ENCODE results near the gene UMODL1.

GRCh38 chr21:42144679-42145568 lies 73.8 kb downstream of the UMODL1 start:
- TF ChIP-seq CTCF (IDR thresholded peaks at IDR 0.05 in 8 of 11, conservative IDR thresholded peaks at IDR 0.05 in 3 of 11), result no peak
- no peak for TF ChIP-seq POLR2A (IDR thresholded peaks at IDR 0.05)
- no peak for TF ChIP-seq POLR2AphosphoS5 (IDR thresholded peaks at IDR 0.05)
